Esophagus squamous epithelium (tissue), 5 donors: ENCODE measurements around the gene ARHGAP26. TPM values are rescaled to one million over a fixed set of nuclear protein-coding genes. Genes with fewer than 3 reads are reported as not detected.
A peak's percentile ranks its signal among the peaks of the same experiment; 100 is the strongest.

Source experiments
- DNase-seq: peaks from one replicate; lab custom pipeline; 2025; lab: John Stamatoyannopoulos, UW
- H3K27ac ChIP-seq, 4 donors: fragments of 200-600 bp; sonication (generic); one replicate each; pipeline ENCODE4 v1.5.1; 2016 to 2019; ENCODE audit warnings: mild to moderate bottlenecking in 1 of 4
- H3K27me3 ChIP-seq, 4 donors: fragments of 200-600 bp; sonication (generic); 1 replicate in 3 of 4; 2 replicates in 1 of 4; pipeline versions ENCODE4 v1.5.1 to v1.6.0; 2017 to 2021; ENCODE audit warnings: antibody characterized with exemption in 1 of 4
- H3K36me3 ChIP-seq, 3 donors: fragments of 200-600 bp; sonication (generic); one replicate each; pipeline ENCODE4 v1.5.1; 2016 to 2019
- H3K4me1 ChIP-seq, 3 donors: fragments of 200-600 bp; sonication (generic); one replicate each; pipeline ENCODE4 v1.5.1; 2017 to 2019
- H3K4me3 ChIP-seq, 4 donors: fragments of 200-600 bp; sonication (generic); 1 replicate in 3 of 4; 2 replicates in 1 of 4; pipeline ENCODE4 v1.5.1; 2016 to 2019; ENCODE audit warnings: mild to moderate bottlenecking in 2 of 4, moderate library complexity in 1 of 4
- H3K9me3 ChIP-seq, 3 donors: fragments of 200-600 bp; sonication (generic); one replicate each; pipeline ENCODE4 v1.5.1; 2016 to 2019
- POLR2A ChIP-seq, 4 donors: fragments of 450-650 bp; IDR thresholded peaks; one replicate each; pipeline ENCODE4 v1.6.1; 2017; ENCODE audit warnings: antibody characterized with exemption in 4 of 4, mild to moderate bottlenecking in 4 of 4, moderate library complexity in 3 of 4
- WGBS, 2 donors: methylation state at CpG; one replicate each; pipeline ENCODE4 v1.1.5; 2018; 5-methylcytosine and 5-hydroxymethylcytosine counted together
- intact Hi-C: fragments of 100-400 bp; cut with DNase I; formaldehyde crosslinking; loops from one replicate; pipeline ENCODE4 v1.15.0; 2022
- total RNA-seq, 4 donors: library from RNA; depleted of rRNA; stranded (reverse); fragments of >200 nt; gene quantifications; one replicate each; pipeline ENCODE4 v1.1.0, GENCODE V29; 2016
- TF ChIP-seq, protein P1 (sequence below), 6 experiments: fragments of 450-650 bp in 4 of 6; fragments of 200-600 bp in 2 of 6; sonication (generic) in 2 of 6; IDR thresholded peaks; one replicate each; pipeline ENCODE4 v1.5.1; 2016 to 2019; ENCODE audit warnings: antibody characterized with exemption in 6 of 6, mild to moderate bottlenecking in 4 of 6, moderate library complexity in 4 of 6
- donor health status: DM: yes; HTN: yes; CAD: no.

Gene ARHGAP26
- total RNA-seq, 4 donors from 2014 or later, result 4.4 to 18.7 (median 15.4) TPM

- 60 to 83% methylated on average over 1 of the region's 1 CpG for WGBS, 2 donors
- H3K4me1 ChIP-seq, result peaks cover 0 to 4% (median 0%) of the 10 kb centered on the region in 3 donors
- intact Hi-C loops, result no loop called here
- no peak overlapping the region for H3K27ac ChIP-seq
- no peaks in the 10 kb centered on the region for H3K9me3 ChIP-seq
- TF ChIP-seq POLR2A (IDR thresholded peaks at IDR 0.05), result no peak
- no peaks in the 10 kb centered on the region for H3K27me3 ChIP-seq
- no peaks in the 10 kb centered on the region for H3K36me3 ChIP-seq
- DNase-seq, result no peak
- no peak overlapping the region for H3K4me3 ChIP-seq
Observed at GRCh38 chr5:142758796-142759145, 11.4 kb upstream of the ARHGAP26 start.

DNA sequence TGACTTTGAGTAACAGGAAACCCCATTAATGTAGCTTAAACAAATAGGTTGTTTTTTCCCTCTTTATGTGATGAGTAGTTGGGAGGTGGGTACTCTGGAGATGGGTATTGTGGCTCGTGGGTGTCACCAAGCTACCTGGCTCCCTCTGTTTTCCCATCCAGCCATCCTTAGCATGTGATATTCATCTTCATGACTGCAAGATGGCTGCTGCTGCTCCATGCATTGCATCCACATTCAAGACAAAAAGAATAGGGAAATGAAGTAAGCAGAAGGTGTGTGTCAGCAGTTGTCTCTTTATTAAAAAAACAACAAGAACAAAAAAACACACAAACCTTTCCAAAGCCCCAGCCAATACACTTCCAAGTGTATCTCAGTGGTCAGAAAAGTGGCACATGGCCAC, 6.5 kb upstream of the ARHGAP26 start:
- Histone ChIP-seq H3K9me3 (no peaks in the 10 kb centered on the region), H3K36me3 (no peaks in the 10 kb centered on the region), H3K27me3 (no peaks in the 10 kb centered on the region), H3K27ac (no peak overlapping the region), H3K4me3 (no peak overlapping the region), H3K4me1 (no peaks in the 10 kb centered on the region)
- DNase-seq, result no peak
- 50 to 58% methylated on average over 1 of the region's 1 CpG for WGBS, 2 donors
- intact Hi-C loops, result no loop called here
- TF ChIP-seq, protein P1, sequence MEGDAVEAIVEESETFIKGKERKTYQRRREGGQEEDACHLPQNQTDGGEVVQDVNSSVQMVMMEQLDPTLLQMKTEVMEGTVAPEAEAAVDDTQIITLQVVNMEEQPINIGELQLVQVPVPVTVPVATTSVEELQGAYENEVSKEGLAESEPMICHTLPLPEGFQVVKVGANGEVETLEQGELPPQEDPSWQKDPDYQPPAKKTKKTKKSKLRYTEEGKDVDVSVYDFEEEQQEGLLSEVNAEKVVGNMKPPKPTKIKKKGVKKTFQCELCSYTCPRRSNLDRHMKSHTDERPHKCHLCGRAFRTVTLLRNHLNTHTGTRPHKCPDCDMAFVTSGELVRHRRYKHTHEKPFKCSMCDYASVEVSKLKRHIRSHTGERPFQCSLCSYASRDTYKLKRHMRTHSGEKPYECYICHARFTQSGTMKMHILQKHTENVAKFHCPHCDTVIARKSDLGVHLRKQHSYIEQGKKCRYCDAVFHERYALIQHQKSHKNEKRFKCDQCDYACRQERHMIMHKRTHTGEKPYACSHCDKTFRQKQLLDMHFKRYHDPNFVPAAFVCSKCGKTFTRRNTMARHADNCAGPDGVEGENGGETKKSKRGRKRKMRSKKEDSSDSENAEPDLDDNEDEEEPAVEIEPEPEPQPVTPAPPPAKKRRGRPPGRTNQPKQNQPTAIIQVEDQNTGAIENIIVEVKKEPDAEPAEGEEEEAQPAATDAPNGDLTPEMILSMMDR (IDR thresholded peaks at IDR 0.05), result no peak
- TF ChIP-seq POLR2A (IDR thresholded peaks at IDR 0.05), result no peak

DNA sequence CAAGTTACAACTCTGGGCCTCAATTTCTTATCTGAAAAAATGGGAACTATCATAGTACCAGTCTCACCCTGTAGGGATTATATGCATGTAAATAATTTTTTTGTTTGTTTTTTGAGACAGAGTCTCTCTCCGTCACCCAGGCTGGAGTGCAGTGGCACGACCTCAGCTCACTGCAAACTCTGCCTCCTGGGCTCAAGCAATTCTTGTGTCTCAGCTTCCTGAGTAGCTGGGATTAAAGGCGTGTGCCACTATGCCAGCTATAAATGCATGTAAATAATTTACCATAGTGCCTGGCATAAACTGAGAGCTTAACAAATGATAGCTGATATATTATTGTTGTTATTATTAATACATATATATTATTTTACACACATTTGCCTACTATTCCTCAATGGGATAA, 3.0 kb upstream of the ARHGAP26 start:
- H3K4me1 ChIP-seq, result peaks cover under 1 to 24% (median 14%) of the 10 kb centered on the region in 3 donors
- 77 to 96% methylated on average over 3 of the region's 3 CpGs for WGBS, 2 donors
- H3K27ac ChIP-seq, result no peak overlapping the region
- no peaks in the 10 kb centered on the region for H3K36me3 ChIP-seq
- no peaks in the 10 kb centered on the region for H3K27me3 ChIP-seq
- DNase-seq, result no peak
- no peaks in the 10 kb centered on the region for H3K9me3 ChIP-seq
- H3K4me3 ChIP-seq, result no peak overlapping the region
- intact Hi-C loops, result loop anchor here (5.0 kb wide), 1 partner anchor 105 kb away; no protein-coding TSS in a partner anchor
- TF ChIP-seq, protein P1 (IDR thresholded peaks at IDR 0.05), result no peak
- TF ChIP-seq POLR2A (IDR thresholded peaks at IDR 0.05), result no peak

DNA sequence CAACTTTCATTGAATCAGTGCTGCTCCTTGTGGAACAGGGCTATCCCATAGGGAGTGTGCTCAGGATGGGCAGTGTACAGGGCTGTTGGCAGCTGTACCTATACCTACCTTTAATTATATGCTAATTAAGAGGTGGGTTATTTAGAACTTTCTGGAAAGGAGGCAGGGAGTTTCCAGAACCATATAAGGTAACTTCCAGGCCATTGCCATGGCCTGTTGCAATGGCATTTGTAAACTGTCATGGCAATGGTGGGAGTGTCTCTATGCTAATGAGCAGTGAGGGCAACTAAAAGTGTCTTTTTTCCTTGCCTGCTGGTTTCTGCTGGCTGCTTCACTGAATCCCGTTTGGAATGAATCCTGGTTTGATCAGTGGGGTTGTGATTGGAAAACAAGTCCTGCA, 2.3 kb upstream of the ARHGAP26 start:
- TF ChIP-seq POLR2A (IDR thresholded peaks at IDR 0.05), result no peak
- TF ChIP-seq, protein P1 (IDR thresholded peaks at IDR 0.05), result no peak
- Histone ChIP-seq H3K9me3 (no peaks in the 10 kb centered on the region), H3K27ac (no peak overlapping the region), H3K4me3 (no peak overlapping the region), H3K36me3 (no peaks in the 10 kb centered on the region), H3K27me3 (no peaks in the 10 kb centered on the region), H3K4me1 (peaks cover 5 to 31% (median 17%) of the 10 kb centered on the region in 3 donors)
- no peak for DNase-seq
- WGBS, 2 donors, result 56% methylated on average over 1 of the region's 1 CpG
- intact Hi-C loops, result loop anchor here (5.0 kb wide), 1 partner anchor 104 kb away; no protein-coding TSS in a partner anchor

DNA sequence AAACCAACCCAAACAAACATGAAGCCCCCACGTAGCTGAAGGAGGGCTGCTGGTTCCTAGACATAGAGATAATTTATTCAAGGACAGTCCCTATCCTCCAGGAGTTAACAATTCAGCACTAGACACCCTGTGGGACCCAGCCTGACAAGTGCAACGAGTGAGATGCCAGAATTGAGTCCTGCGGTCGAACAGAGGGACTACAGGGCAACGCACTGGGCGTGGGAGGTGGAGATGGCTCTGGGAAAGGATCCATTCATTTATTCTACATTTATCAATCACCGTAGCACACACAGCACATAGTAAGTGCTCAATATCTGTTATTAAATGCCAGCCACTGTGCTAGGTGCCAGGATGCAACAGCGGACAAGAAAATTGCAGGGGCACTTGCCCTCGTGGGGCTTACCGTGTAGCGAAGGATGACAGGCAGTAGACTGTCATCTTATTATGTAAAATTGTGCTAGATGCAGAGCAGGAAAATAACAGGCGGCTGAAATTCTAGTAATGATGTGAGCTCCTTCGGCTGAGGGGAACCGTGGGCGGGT, 855 bp upstream of the ARHGAP26 start:
- TF ChIP-seq POLR2A (IDR thresholded peaks at IDR 0.05), result no peak
- TF ChIP-seq, protein P1 (IDR thresholded peaks at IDR 0.05), result peak in 1 of 6 experiments; percentile 25
- H3K4me1 ChIP-seq, result peaks cover 5 to 32% (median 17%) of the 10 kb centered on the region in 3 donors
- no peaks in the 10 kb centered on the region for H3K36me3 ChIP-seq
- H3K9me3 ChIP-seq, result no peaks in the 10 kb centered on the region
- peak overlapping the region; percentile 65 to 91 (median 78) for H3K4me3 ChIP-seq
- H3K27ac ChIP-seq, result peak overlapping the region; percentile 86 to 93 (median 92)
- H3K27me3 ChIP-seq, result no peaks in the 10 kb centered on the region
- intact Hi-C loops, result loop anchor here (5.0 kb wide), 1 partner anchor 103 kb away; no protein-coding TSS in a partner anchor
- WGBS, 2 donors, result 5 to 12% methylated on average over 15 of the region's 15 CpGs
- no peak for DNase-seq
